Measurements from ENCODE around the gene SLC4A5.

GRCh38 chr2:74191596-74192380, 151.4 kb downstream of the SLC4A5 start:
- TF ChIP-seq CTCF (IDR thresholded peaks at IDR 0.05) = no peak
- TF ChIP-seq POLR2A (IDR thresholded peaks at IDR 0.05) = no peak
- TF ChIP-seq POLR2AphosphoS5 (IDR thresholded peaks at IDR 0.05) = no peak
